Measurements from ENCODE around the gene HSPD1. TPM values are rescaled to one million over a fixed set of nuclear protein-coding genes. Genes with fewer than 3 reads are reported as not detected.

Gene HSPD1
- total and polyA plus RNA-seq, 9 of the 15 experiments (the other 6 are each of a cell fraction or from before 2014, with no cell fraction given) = 398 to 1,014 (median 622) TPM

DNA sequence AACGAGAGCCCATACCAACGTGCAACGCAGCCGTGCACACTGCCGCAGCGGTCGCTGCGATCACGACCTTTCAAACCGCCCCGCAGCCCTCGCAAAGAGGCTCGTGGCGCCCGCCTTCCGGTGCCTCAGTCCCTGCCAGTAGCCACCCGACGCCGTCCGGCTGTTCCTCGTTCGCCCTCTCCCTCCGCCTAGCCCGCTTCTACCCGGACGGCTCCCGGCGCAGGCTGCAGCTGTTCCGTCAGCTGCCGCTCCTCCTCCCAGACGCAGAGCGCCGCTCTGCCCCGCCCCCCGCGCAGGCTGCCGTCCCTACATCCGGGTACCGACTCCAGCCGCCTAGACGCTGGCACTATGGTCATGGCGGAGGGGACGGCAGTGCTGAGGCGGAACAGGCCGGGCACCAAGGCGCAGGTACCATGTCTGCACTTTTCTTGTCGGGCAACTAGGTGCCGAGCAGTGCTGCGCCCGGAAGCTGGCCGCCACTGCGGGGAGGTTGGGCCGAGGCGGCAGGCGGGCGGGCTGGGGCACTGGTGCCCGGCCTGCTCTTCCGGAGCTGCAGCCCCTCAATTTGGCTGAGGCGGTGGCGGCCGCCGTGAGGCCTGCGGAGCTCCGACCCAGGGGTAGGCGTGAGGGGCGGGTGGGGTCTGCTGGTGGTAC is 16.2 kb upstream of the HSPD1 start, which contains the start of gene MOB4 (continued):
- TF ChIP-seq CUX1 (CRISPR knock-in tag; IDR thresholded peaks at IDR 0.05) (0 out of 2 replicates have a peak, but pooled peaks have one; percentile 12), SOX6 (IDR thresholded peaks at IDR 0.05) (peak; percentile 66), RAD21 (CRISPR knock-in tag; conservative IDR thresholded peaks at IDR 0.05 in 1 of 2, IDR thresholded peaks at IDR 0.05 in 1 of 2) (0 out of 4 replicates have a peak, but pooled peaks of 1 of the 2 experiments have one; percentile 10), L3MBTL2 (IDR thresholded peaks at IDR 0.05) (peak; percentile 95), ZNF445 (CRISPR knock-in tag; IDR thresholded peaks at IDR 0.05; ENCODE audit: low read depth) (no peak), GATAD2A (IDR thresholded peaks at IDR 0.05) (no peak), KHSRP (IDR thresholded peaks at IDR 0.05) (no peak), ZNF695 (CRISPR knock-in tag; IDR thresholded peaks at IDR 0.05) (no peak), CSDE1 (IDR thresholded peaks at IDR 0.05) (no peak), PBX2 (CRISPR knock-in tag; IDR thresholded peaks at IDR 0.05; ENCODE audit: low read depth) (no peak), PBX2 (tag; conservative IDR thresholded peaks at IDR 0.05; ENCODE audit: low read depth) (no peak), PKNOX1 (IDR thresholded peaks at IDR 0.05) (peak; percentile 48), HINFP (tag; conservative IDR thresholded peaks at IDR 0.05; ENCODE audit: low read depth) (no peak), PTTG1 (tag; IDR thresholded peaks at IDR 0.05; ENCODE audit: low read depth) (no peak)

Measured in K562 (cell line).